Ascending aorta (tissue), 2 donors: ENCODE measurements around the gene DNAH8. TPM values are rescaled to one million over a fixed set of nuclear protein-coding genes. Genes with fewer than 3 reads are reported as not detected.
"Not testable (repeated sequence)": the region's sequence is repeated elsewhere in the genome, so short reads cannot be mapped to it uniquely, and the experiment has no call there.

Source experiments
- DNase-seq, 2 donors: peaks; one replicate each; pipeline ENCODE4 v3.0.0-alpha.2; 2019; ENCODE audit warnings: low spot score in 2 of 2
- H3K27ac ChIP-seq, 2 donors: fragments of 200-600 bp; sonication (generic); one replicate each; pipeline ENCODE4 v1.5.1; 2016 to 2017; ENCODE audit warnings: mild to moderate bottlenecking in 1 of 2
- H3K27me3 ChIP-seq: fragments of 200-600 bp; sonication (generic); one replicate; pipeline ENCODE4 v1.5.1; 2017
- H3K36me3 ChIP-seq, 2 donors: fragments of 200-600 bp; sonication (generic); one replicate each; pipeline ENCODE4 v1.5.1; 2016
- H3K4me1 ChIP-seq, 2 donors: fragments of 200-600 bp; sonication (generic); one replicate each; pipeline ENCODE4 v1.5.1; 2016 to 2017; ENCODE audit warnings: mild to moderate bottlenecking in 1 of 2
- H3K4me3 ChIP-seq, 2 donors: fragments of 200-600 bp; sonication (generic); one replicate each; pipeline ENCODE4 v1.5.1; 2016 to 2017; ENCODE audit warnings: mild to moderate bottlenecking in 1 of 2
- H3K9me3 ChIP-seq, 2 donors: fragments of 200-600 bp; sonication (generic); one replicate each; pipeline ENCODE4 v1.5.1; 2016
- intact Hi-C: fragments of 100-400 bp; cut with DNase I; formaldehyde crosslinking; loops from one replicate; pipeline ENCODE4 v1.15.1; 2023
- total RNA-seq: library from RNA; depleted of rRNA; stranded (reverse); fragments of >200 nt; gene quantifications from one replicate; pipeline ENCODE4 v1.1.0, GENCODE V29; 2016
- TF ChIP-seq, protein P1 (sequence below), 3 experiments: fragments of 200-600 bp in 2 of 3; fragments of 450-650 bp in 1 of 3; sonication (generic) in 2 of 3; IDR thresholded peaks; one replicate each; pipeline ENCODE4 v1.5.1; 2016 to 2019; ENCODE audit warnings: antibody characterized with exemption in 3 of 3, mild to moderate bottlenecking in 1 of 3, moderate library complexity in 1 of 3

Gene DNAH8
- total RNA-seq, 1 donor from 2014 or later: not detected

- DNase-seq: no peak
- intact Hi-C loops: loop anchor here (10.0 kb wide), 1 partner anchor 433 kb away; no protein-coding TSS in a partner anchor
- TF ChIP-seq, protein P1, sequence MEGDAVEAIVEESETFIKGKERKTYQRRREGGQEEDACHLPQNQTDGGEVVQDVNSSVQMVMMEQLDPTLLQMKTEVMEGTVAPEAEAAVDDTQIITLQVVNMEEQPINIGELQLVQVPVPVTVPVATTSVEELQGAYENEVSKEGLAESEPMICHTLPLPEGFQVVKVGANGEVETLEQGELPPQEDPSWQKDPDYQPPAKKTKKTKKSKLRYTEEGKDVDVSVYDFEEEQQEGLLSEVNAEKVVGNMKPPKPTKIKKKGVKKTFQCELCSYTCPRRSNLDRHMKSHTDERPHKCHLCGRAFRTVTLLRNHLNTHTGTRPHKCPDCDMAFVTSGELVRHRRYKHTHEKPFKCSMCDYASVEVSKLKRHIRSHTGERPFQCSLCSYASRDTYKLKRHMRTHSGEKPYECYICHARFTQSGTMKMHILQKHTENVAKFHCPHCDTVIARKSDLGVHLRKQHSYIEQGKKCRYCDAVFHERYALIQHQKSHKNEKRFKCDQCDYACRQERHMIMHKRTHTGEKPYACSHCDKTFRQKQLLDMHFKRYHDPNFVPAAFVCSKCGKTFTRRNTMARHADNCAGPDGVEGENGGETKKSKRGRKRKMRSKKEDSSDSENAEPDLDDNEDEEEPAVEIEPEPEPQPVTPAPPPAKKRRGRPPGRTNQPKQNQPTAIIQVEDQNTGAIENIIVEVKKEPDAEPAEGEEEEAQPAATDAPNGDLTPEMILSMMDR (IDR thresholded peaks at IDR 0.05): peak; percentile 8 to 58 (median 34)
Observed at GRCh38 chr6:38871741-38872568, 156.8 kb downstream of the DNAH8 start.

GRCh38 chr6:38873001-38873400 is 157.9 kb downstream of the DNAH8 start:
- no peak for DNase-seq
- Histone ChIP-seq H3K27me3 (no peaks in the 10 kb centered on the region), H3K36me3 (no peaks in the 10 kb centered on the region), H3K4me1 (no peaks in the 10 kb centered on the region), H3K4me3 (no peak overlapping the region), H3K27ac (no peak overlapping the region), H3K9me3 (no peaks in the 10 kb centered on the region)
- intact Hi-C loops: loop anchor here (10.0 kb wide), 1 partner anchor 432 kb away; no protein-coding TSS in a partner anchor
- TF ChIP-seq, protein P1 (IDR thresholded peaks at IDR 0.05): no peak

More at GRCh38 chr6:38871741-38872568, 156.8 kb downstream of the DNAH8 start:
- Histone ChIP-seq H3K9me3 (no peaks in the 10 kb centered on the region), H3K27me3 (no peaks in the 10 kb centered on the region), H3K27ac (no peak overlapping the region), H3K4me3 (no peak overlapping the region), H3K36me3 (no peaks in the 10 kb centered on the region), H3K4me1 (no peaks in the 10 kb centered on the region)

- H3K4me3 ChIP-seq, H3K36me3 ChIP-seq, H3K27me3 ChIP-seq, H3K27ac ChIP-seq, DNase-seq, H3K9me3 ChIP-seq, H3K4me1 ChIP-seq: not testable (repeated sequence)
- intact Hi-C loops: loop anchor here (10.0 kb wide), 1 partner anchor 431 kb away; no protein-coding TSS in a partner anchor
Observed at GRCh38 chr6:38873816-38874215, 158.7 kb downstream of the DNAH8 start.

GRCh38 chr6:38876475-38876874 is 161.4 kb downstream of the DNAH8 start:
- H3K36me3 ChIP-seq: no peaks in the 10 kb centered on the region
- TF ChIP-seq, protein P1 (IDR thresholded peaks at IDR 0.05): no peak
- H3K27me3 ChIP-seq: no peaks in the 10 kb centered on the region
- H3K9me3 ChIP-seq: no peaks in the 10 kb centered on the region
- intact Hi-C loops: loop anchor here (10.0 kb wide), 1 partner anchor 428 kb away; no protein-coding TSS in a partner anchor
- H3K4me1 ChIP-seq: no peaks in the 10 kb centered on the region
- DNase-seq: no peak
- no peak overlapping the region for H3K27ac ChIP-seq
- H3K4me3 ChIP-seq: no peak overlapping the region

- intact Hi-C loops: loop anchor here (10.0 kb wide), 1 partner anchor 427 kb away; no protein-coding TSS in a partner anchor
- no peak for DNase-seq
- H3K36me3 ChIP-seq: no peaks in the 10 kb centered on the region
- H3K27me3 ChIP-seq: no peaks in the 10 kb centered on the region
- no peak overlapping the region for H3K4me3 ChIP-seq
- TF ChIP-seq, protein P1 (IDR thresholded peaks at IDR 0.05): no peak
- no peaks in the 10 kb centered on the region for H3K4me1 ChIP-seq
- no peaks in the 10 kb centered on the region for H3K9me3 ChIP-seq
- H3K27ac ChIP-seq: no peak overlapping the region
Observed at GRCh38 chr6:38877721-38878120, 162.6 kb downstream of the DNAH8 start.

DNA sequence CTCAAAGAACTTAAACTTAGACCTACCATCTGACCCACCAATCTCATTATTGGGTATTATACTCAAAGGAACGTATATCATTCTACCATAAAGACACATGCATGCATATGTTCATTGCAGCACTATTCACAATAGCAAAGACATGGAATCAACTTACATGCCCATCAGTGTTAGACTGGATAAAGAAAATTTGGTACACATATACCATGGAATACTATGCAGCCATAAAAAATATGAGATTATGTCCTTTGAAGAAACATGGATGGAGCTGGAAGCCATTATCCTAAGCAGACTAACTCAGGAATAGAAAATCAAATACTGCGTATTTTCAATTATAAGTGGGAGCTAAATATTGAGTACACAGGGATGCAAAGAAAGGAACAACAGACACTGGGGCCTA is 167.0 kb downstream of the DNAH8 start:
- H3K36me3 ChIP-seq: no peaks in the 10 kb centered on the region
- intact Hi-C loops: no loop called here
- H3K27ac ChIP-seq: no peak overlapping the region
- no peak for DNase-seq
- no peaks in the 10 kb centered on the region for H3K4me1 ChIP-seq
- TF ChIP-seq, protein P1 (IDR thresholded peaks at IDR 0.05): no peak
- H3K4me3 ChIP-seq: no peak overlapping the region
- no peaks in the 10 kb centered on the region for H3K27me3 ChIP-seq
- no peaks in the 10 kb centered on the region for H3K9me3 ChIP-seq
